GM23248 (cell line): ENCODE data around the gene MAD2L2.

Source experiments
- EZH2 ChIP-seq: fragments of 200-600 bp; sonication (generic); IDR thresholded peaks from 2 replicates; pipeline ENCODE4 v1.6.1; 2018; ENCODE audit warnings: antibody characterized with exemption, mild to moderate bottlenecking; ENCODE audit not compliant: insufficient read depth, poor library complexity, severe bottlenecking
- EZH2phosphoT487 ChIP-seq: fragments of 200-600 bp; sonication (generic); IDR thresholded peaks from 2 replicates; pipeline ENCODE4 v1.6.1; 2018; ENCODE audit warnings: antibody characterized with exemption, moderate library complexity, mild to moderate bottlenecking, low read depth; ENCODE audit not compliant: insufficient read depth

DNA sequence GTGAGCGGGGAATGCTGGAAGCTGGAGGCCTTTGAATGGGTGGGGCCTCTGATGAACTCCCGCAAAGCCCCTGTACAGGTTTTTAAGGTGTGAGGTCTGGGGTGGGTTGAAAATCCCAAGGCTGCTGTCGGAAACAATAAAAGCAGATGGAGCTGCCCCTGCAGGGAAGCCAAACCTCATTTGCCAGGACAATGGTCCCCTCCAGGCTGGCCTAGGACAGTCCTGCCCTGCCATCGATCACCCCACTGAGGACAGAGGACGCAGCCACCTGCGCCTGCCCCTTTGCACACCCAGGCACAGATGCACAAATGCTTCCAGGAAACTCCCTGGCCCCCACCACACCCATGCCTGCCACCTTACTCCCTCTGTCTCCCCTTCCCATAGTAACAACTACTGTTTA lies 14.9 kb upstream of the MAD2L2 start:
- no peak for TF ChIP-seq EZH2
- TF ChIP-seq EZH2phosphoT487: no peak
